Endothelial cell of umbilical vein (primary cell): Measurements from ENCODE around the gene ITGB8.

Experiments used
- MYC ChIP-seq: IDR thresholded peaks from one replicate; pipeline ENCODE4 v1.6.1; 2011; ENCODE audit warnings: mild to moderate bottlenecking, low read depth, low read length
- TF ChIP-seq, protein P1 (sequence below), 2 donors: IDR thresholded peaks; 1 replicate in 1 of 2; 2 replicates in 1 of 2; pipeline ENCODE4 v1.5.1; 2011; ENCODE audit warnings: low read length in 2 of 2, mild to moderate bottlenecking in 2 of 2, moderate library complexity in 2 of 2, control low read depth in 1 of 2, inconsistent platforms in 1 of 2, low read depth in 1 of 2; ENCODE audit not compliant: insufficient read depth in 1 of 2; ENCODE audit errors: extremely low read depth in 1 of 2

DNA sequence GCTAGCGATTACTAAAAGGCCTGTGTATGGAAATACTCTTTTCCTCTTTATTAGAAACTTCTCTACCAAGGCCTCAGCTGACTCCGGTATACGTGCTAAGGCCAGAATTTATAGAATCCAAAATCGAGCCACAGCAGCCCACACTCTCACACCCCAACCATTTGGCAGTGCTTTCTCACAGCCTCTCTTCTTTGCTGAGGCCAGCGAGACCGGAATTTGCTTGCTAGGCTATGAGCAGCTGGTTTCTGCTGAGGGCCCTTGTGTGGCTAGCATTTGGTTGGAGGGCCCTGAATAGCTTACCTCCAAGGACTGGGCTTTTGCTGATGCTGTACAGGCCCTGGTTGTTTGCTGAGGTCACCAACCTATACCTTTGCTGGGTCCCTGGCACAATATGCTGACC is 46.1 kb downstream of the ITGB8 start:
- TF ChIP-seq, protein P1, sequence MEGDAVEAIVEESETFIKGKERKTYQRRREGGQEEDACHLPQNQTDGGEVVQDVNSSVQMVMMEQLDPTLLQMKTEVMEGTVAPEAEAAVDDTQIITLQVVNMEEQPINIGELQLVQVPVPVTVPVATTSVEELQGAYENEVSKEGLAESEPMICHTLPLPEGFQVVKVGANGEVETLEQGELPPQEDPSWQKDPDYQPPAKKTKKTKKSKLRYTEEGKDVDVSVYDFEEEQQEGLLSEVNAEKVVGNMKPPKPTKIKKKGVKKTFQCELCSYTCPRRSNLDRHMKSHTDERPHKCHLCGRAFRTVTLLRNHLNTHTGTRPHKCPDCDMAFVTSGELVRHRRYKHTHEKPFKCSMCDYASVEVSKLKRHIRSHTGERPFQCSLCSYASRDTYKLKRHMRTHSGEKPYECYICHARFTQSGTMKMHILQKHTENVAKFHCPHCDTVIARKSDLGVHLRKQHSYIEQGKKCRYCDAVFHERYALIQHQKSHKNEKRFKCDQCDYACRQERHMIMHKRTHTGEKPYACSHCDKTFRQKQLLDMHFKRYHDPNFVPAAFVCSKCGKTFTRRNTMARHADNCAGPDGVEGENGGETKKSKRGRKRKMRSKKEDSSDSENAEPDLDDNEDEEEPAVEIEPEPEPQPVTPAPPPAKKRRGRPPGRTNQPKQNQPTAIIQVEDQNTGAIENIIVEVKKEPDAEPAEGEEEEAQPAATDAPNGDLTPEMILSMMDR (IDR thresholded peaks at IDR 0.05; ENCODE audit: extremely low read depth in 1 of 2, insufficient read depth in 1 of 2, low read depth in 1 of 2, low read length in 2 of 2) = no peak
- no peak for TF ChIP-seq MYC
